HAP-1 (cell line): Measurements from ENCODE around the gene CFAP68.
"Not testable (repeated sequence)": the region's sequence is repeated elsewhere in the genome, so short reads cannot be mapped to it uniquely, and the experiment has no call there.

ENCODE experiments used
- DNase-seq, 2 experiments: peaks; one replicate each; pipeline ENCODE4 v3.0.0-alpha.2; 2016 to 2020; ENCODE audit warnings: low spot score in 2 of 2
- H3K27me3 ChIP-seq: fragments of 250-450 bp; sonication (Bioruptor Pico); 2 replicates; pipeline ENCODE4 v1.5.1; 2020; ENCODE audit warnings: low read depth, mild to moderate bottlenecking, moderate library complexity
- H3K36me3 ChIP-seq: fragments of 250-450 bp; sonication (Bioruptor Pico); replicated peaks from 2 replicates; pipeline ENCODE4 v1.5.1; 2020; ENCODE audit warnings: mild to moderate bottlenecking
- H3K4me1 ChIP-seq: fragments of 250-450 bp; sonication (Bioruptor Pico); 2 replicates; pipeline ENCODE4 v1.5.1; 2020; ENCODE audit warnings: mild to moderate bottlenecking
- H3K4me3 ChIP-seq: fragments of 250-450 bp; sonication (Bioruptor Pico); 2 replicates; pipeline ENCODE4 v1.5.1; 2020; ENCODE audit warnings: mild to moderate bottlenecking, moderate library complexity
- H3K9me3 ChIP-seq: fragments of 250-450 bp; sonication (Bioruptor Pico); 2 replicates; pipeline ENCODE4 v1.5.1; 2020; ENCODE audit warnings: mild to moderate bottlenecking, moderate library complexity
- in situ Hi-C: fragments of 300-500 bp; cut with MboI; formaldehyde crosslinking; loops from 3 replicates; pipeline ENCODE4 v1.14.3; 2020; ENCODE audit warnings: low sequenced_read_pairs, inconsistent platforms, mixed read lengths

CFAP68 gene

GRCh38 chr11:111917312-111917711, 38.0 kb downstream of the CFAP68 start:
- in situ Hi-C loops = no loop called here
- H3K9me3 ChIP-seq = no peaks in the 10 kb centered on the region
- H3K4me1 ChIP-seq = peaks cover 8% of the 10 kb centered on the region
- H3K27me3 ChIP-seq = no peaks in the 10 kb centered on the region
- no peak for DNase-seq
- H3K4me3 ChIP-seq = no peak overlapping the region
- H3K36me3 ChIP-seq = no peaks in the 10 kb centered on the region

GRCh38 chr11:111917788-111918187, 38.4 kb downstream of the CFAP68 start:
- peaks cover 8% of the 10 kb centered on the region for H3K4me1 ChIP-seq
- no peak for DNase-seq
- no peaks in the 10 kb centered on the region for H3K36me3 ChIP-seq
- H3K27me3 ChIP-seq = no peaks in the 10 kb centered on the region
- no peaks in the 10 kb centered on the region for H3K9me3 ChIP-seq
- H3K4me3 ChIP-seq = no peak overlapping the region
- in situ Hi-C loops = no loop called here

- peaks cover 8% of the 10 kb centered on the region for H3K4me1 ChIP-seq
- no peaks in the 10 kb centered on the region for H3K36me3 ChIP-seq
- H3K4me3 ChIP-seq = no peak within 1 kb of the TSS
- DNase-seq = no peak
- H3K27me3 ChIP-seq = no peaks in the 10 kb centered on the region
- in situ Hi-C loops = no loop called here
- no peaks in the 10 kb centered on the region for H3K9me3 ChIP-seq
Measured at GRCh38 chr11:111918390-111919256, 39.3 kb downstream of the CFAP68 start, which contains the start of gene C11orf52. C11orf52 (plus strand) TSS chr11:111918913; CDS start chr11:111918973, 60 bp downstream.

GRCh38 chr11:111920908-111921307, 41.6 kb downstream of the CFAP68 start:
- Histone ChIP-seq H3K36me3 (no peaks in the 10 kb centered on the region), H3K4me1 (peaks cover under 1% of the 10 kb centered on the region; the same call in 1 of the 2 replicates), H3K9me3 (no peaks in the 10 kb centered on the region), H3K27me3 (no peaks in the 10 kb centered on the region), H3K4me3 (no peak overlapping the region)
- in situ Hi-C loops = no loop called here
- DNase-seq = no peak

GRCh38 chr11:111921541-111922230, 42.3 kb downstream of the CFAP68 start:
- H3K4me3 ChIP-seq = no peak overlapping the region
- in situ Hi-C loops = no loop called here
- no peak for DNase-seq
- H3K4me1 ChIP-seq = peaks cover 7% of the 10 kb centered on the region
- H3K9me3 ChIP-seq = no peaks in the 10 kb centered on the region
- no peaks in the 10 kb centered on the region for H3K27me3 ChIP-seq
- no peaks in the 10 kb centered on the region for H3K36me3 ChIP-seq

- no peaks in the 10 kb centered on the region for H3K9me3 ChIP-seq
- no peaks in the 10 kb centered on the region for H3K27me3 ChIP-seq
- no peak overlapping the region for H3K4me3 ChIP-seq
- H3K36me3 ChIP-seq = no peaks in the 10 kb centered on the region
- H3K4me1 ChIP-seq = peaks cover 12% of the 10 kb centered on the region
- no peak for DNase-seq
- in situ Hi-C loops = no loop called here
Measured at GRCh38 chr11:111922803-111923202, 43.5 kb downstream of the CFAP68 start.

GRCh38 chr11:111923351-111923788, 44.0 kb downstream of the CFAP68 start:
- in situ Hi-C loops = no loop called here

GRCh38 chr11:111923951-111924350, 44.6 kb downstream of the CFAP68 start:
- no peaks in the 10 kb centered on the region for H3K9me3 ChIP-seq
- H3K4me1 ChIP-seq = peaks cover 12% of the 10 kb centered on the region
- in situ Hi-C loops = no loop called here
- H3K4me3 ChIP-seq = no peak overlapping the region
- DNase-seq = no peak
- H3K36me3 ChIP-seq = no peaks in the 10 kb centered on the region
- no peaks in the 10 kb centered on the region for H3K27me3 ChIP-seq

More at GRCh38 chr11:111923351-111923788, 44.0 kb downstream of the CFAP68 start:
- H3K4me3 ChIP-seq = no peak overlapping the region
- H3K27me3 ChIP-seq = no peaks in the 10 kb centered on the region
- H3K9me3 ChIP-seq = no peaks in the 10 kb centered on the region
- DNase-seq = no peak
- peaks cover 12% of the 10 kb centered on the region for H3K4me1 ChIP-seq
- H3K36me3 ChIP-seq = no peaks in the 10 kb centered on the region

GRCh38 chr11:111925953-111926352, 46.6 kb downstream of the CFAP68 start:
- Histone ChIP-seq H3K36me3 (no peaks in the 10 kb centered on the region), H3K27me3 (no peaks in the 10 kb centered on the region), H3K9me3 (no peaks in the 10 kb centered on the region), H3K4me3 (no peak overlapping the region), H3K4me1 (peaks cover 12% of the 10 kb centered on the region)
- DNase-seq = no peak
- in situ Hi-C loops = no loop called here

- H3K4me3 ChIP-seq = peak overlapping the region; percentile 20
- peaks cover 14% of the 10 kb centered on the region for H3K4me1 ChIP-seq
- in situ Hi-C loops = no loop called here
- DNase-seq = peak; percentile 89 to 97
- no peaks in the 10 kb centered on the region for H3K27me3 ChIP-seq
- H3K36me3 ChIP-seq = no peaks in the 10 kb centered on the region
- H3K9me3 ChIP-seq = no peaks in the 10 kb centered on the region
Measured at GRCh38 chr11:111926505-111927391, 47.4 kb downstream of the CFAP68 start.

- no peaks in the 10 kb centered on the region for H3K36me3 ChIP-seq
- peaks cover 22% of the 10 kb centered on the region for H3K4me1 ChIP-seq
- no peak overlapping the region for H3K4me3 ChIP-seq
- H3K9me3 ChIP-seq = no peaks in the 10 kb centered on the region
- H3K27me3 ChIP-seq = no peaks in the 10 kb centered on the region
- DNase-seq = no peak
- in situ Hi-C loops = no loop called here
Measured at GRCh38 chr11:111930472-111930871, 51.1 kb downstream of the CFAP68 start.

GRCh38 chr11:111932611-111932950, 53.2 kb downstream of the CFAP68 start:
- in situ Hi-C loops = no loop called here
- no peak for DNase-seq
- no peaks in the 10 kb centered on the region for H3K36me3 ChIP-seq
- peaks cover 23% of the 10 kb centered on the region for H3K4me1 ChIP-seq
- no peaks in the 10 kb centered on the region for H3K27me3 ChIP-seq
- H3K9me3 ChIP-seq = no peaks in the 10 kb centered on the region
- H3K4me3 ChIP-seq = no peak overlapping the region

- H3K36me3 ChIP-seq, H3K4me3 ChIP-seq, DNase-seq, H3K27me3 ChIP-seq, H3K9me3 ChIP-seq, in situ Hi-C loops: not testable (repeated sequence)
- H3K4me1 ChIP-seq = peaks cover 23% of the 10 kb centered on the region
Measured at GRCh38 chr11:111933176-111933575, 53.8 kb downstream of the CFAP68 start.
